GM18511 (cell line): ENCODE data around the gene WDR48.
A peak's percentile ranks its signal among the peaks of the same experiment; 100 is the strongest.

Source experiments
- ATAC-seq: cut with Tn5 transposase; IDR thresholded peaks from one replicate; pipeline ENCODE4 v1.9.1; 2021; ENCODE audit warnings: mild to moderate bottlenecking, moderate library complexity; ENCODE audit not compliant: unreplicated experiment

Gene WDR48

DNA sequence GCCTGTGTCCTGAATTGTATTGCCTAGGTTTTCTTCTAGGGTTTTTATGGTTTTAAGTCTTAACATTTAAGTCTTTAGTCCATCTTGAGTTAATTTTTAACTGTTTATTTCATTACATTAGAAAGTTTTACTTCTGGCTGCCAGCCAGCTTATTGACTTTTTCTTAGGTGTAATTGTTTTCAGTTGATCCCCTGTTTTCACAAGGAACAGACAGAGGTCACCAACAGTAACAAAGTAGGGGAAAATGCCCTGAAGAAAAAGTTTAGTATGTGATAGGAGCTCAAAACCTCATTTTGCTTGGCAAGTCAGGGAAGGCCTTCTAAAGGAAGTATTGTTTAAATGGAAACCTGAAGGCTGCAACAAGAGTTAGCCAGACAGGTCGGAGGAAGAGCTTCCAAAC, 10.4 kb downstream of the WDR48 start:
- no peak for ATAC-seq

DNA sequence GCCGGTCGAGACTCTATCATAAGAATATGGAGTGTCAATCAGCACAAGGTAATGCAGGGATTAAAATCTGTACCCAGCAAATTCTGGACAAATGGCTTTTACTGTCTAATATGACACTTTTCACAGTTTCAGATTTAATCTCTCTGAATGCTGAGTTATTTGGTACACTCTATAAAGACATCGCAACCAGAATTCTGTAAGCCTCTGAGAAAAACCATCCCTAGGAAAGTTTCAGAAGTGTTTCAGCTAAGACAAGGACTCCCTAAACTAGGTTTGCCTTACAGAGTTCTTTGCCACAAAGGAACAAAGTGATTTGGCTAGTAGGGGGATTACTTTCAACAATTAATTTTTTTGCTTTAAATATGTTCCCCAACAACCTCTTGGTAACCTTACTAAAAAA, 11.3 kb downstream of the WDR48 start:
- ATAC-seq, result no peak

DNA sequence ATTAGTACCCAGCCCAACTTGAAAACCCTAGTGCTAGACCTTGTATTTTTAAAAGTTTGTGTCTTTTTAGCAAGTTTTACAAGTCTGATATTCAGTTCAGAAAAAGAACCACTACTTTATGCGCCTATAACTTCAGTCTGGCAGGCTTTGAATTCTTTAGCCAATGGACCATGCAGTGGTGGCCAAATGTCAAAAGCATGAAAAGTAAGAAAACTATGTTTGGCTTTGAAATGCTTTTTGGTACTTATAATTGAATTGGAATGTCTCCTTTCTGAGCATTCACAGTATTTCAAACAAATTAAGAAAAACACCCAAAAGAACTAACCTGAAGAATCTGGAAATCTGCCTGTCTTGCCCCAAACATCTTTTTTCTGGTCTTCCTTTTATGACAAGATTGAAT, 12.8 kb downstream of the WDR48 start:
- ATAC-seq, result no peak

DNA sequence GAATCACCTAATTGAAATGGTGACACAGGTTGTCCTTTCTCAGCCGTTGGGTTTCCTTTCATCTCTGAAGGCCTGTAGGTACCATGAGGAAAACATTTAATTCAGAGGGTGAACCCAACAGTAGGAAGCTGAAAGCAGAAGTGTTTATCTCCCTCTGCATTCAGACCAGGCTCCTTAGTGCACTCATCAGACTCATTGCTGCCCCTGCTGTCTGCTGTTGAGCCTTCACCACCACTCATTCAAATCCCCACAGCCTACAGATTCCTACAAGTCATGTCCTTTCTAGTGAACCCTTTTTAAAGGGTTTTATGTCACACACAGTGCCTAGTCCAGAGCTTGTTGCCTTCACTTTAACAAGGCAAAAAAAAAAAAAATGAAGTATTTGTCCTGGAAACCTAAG, 13.4 kb downstream of the WDR48 start:
- peak; percentile 99 for ATAC-seq

DNA sequence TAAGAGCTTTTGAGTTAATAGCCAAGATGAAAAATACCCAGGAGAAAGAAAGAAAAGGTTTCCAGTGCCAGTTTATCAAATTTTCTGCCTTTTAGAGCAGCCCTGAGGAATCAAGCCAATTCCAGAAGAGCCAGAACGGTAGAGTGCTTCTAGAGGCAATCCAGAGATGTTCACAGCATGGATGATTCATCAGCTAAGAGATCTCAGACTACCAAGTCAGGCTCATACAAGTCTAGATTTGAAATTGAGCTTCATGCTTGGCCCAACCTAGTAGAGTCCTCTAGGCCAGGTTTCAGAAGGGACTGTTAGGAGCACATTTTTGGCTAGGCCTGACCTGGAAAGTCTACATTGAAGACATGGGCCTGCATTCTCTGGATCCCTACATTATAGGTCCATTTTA, 15.5 kb downstream of the WDR48 start:
- no peak for ATAC-seq

DNA sequence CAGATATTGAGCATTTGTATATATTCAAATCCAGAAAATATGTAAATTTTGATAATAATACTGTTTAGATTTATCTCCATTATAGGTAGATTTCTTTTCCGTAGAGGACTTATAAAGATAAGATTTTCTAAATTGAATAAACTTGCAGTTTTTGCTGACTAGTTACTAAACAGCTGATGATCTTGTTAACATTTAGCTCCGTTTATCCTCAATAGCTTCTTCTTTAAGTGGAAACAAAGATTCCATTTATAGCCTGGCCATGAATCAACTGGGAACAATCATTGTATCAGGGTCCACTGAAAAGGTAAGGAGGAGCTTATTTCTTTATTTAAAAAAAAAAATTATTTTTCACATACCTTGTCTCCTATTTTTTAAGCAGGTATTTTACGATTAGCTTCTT, 16.7 kb downstream of the WDR48 start:
- no peak for ATAC-seq

DNA sequence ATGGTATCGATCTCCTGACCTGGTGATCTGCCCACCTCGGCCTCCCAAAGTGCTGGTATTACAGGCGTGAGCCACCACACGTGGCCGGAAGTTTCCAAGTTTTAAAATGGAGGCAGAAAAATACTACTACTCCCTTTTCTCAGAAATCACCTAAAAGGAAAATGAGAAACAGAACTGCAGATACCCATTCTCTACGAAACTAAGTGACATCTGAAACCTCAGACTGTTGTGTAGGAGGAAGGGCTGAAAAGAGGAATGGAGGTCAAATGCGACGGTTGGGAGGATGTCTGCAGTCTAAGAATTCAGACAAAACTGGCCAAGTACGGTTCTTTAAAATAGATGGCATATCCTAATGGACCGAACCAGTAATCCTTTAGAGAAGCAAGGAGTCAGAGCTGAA, 24.1 kb downstream of the WDR48 start:
- ATAC-seq, result no peak

DNA sequence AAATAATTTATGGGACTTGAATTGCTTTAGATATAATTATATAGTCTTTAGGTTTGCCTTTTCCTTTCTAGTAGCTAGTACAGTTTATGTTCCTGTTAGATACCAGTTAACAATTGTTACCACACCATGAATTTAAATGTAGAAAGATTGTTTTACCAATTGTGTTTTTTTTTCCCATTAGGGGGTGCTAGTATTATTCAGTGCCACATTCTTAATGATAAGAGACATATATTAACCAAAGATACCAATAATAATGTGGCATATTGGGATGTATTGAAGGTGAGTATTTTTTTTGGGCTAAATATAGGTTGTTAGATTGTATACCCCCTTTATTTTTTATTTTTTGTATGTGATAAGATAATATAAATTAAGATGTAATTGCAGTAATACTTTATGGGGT, 27.7 kb downstream of the WDR48 start:
- ATAC-seq, result no peak

DNA sequence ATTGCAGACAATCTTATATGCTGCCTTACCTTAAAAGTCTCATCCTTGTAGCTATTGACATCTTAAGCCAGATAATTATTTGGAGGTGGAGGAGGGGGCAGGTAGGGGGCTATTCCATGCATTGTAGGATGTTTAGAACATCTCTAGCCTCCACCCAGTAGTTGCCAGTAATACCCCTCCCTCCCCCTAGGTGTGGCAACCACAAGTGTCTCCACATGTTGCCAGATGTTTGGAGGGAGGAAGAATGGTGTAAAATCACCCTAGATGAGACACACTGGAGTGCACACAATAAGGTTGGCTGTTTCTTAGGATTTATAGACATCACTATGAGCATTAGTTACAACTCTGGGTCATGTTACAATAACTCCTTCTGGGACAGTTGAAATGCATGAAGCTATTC, 28.2 kb downstream of the WDR48 start:
- ATAC-seq, result no peak

DNA sequence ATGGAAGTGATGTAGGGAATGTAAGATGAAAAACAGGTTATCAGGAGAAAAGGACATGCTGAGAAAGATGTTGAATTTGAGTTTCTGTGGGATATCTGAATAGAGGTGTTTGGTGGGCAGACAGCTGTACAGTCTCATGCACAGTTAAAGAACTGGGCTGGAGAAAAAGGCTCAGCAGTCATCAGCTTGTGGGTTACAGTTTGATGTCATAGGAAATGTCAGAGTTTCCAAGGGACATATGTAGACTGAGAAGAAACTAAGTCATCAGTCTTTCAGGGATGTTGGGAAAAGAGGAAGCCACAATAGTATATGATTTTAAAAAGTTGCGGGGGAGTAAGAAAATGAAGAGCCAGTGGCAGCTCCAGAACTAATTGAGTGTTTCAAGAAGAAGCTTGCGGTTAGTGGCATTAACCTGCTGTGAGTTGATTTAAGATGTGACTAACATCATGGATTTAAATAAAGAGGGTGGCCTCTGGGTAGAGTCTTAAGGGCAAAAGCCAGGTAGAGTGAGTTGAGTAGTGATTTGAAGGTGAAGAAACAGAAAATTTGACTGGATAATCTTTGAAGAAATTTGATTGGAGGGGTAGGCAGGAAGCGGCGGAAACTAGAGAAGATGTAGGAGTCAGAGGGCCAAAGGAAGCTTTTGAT, 31.0 kb downstream of the WDR48 start:
- no peak for ATAC-seq

DNA sequence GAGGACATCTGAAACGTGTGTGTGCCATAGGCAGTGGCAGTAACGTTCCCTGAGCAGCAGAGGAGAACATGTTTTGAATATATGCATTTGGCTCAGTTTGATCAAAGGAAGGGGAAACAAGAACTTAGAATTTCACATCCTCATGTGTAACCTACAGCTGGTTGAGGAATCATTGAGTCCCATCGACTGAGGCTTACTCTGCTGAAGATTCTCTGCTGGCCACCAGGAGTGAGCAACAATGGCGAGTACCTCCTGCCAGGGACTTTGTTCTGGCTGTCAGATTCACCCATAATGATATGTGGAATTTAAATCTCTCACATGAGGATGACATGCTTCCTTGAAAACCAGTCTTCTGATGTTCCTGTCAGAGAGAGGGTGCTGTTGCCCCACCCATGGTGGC, 34.3 kb downstream of the WDR48 start:
- peak; percentile 54 for ATAC-seq

DNA sequence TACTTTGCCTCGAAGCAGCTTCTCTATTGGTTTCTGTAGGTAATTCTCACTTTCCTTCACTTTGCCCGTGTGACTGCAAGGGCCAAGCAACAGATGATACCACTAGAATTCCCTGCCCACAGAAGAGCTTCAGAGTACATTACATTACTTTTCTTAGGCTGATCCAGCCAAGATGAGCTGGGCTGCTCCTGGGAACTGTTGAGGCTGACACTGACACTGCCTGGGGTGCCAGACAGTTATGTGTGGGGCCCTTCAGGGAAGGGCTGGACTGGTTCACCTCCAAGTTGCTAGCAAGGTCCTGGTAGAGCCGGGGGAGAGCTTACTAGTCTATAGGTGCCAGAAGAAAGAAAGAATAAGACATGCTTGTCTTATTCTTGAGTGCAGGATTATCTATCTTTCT, 36.6 kb downstream of the WDR48 start:
- ATAC-seq, result no peak

DNA sequence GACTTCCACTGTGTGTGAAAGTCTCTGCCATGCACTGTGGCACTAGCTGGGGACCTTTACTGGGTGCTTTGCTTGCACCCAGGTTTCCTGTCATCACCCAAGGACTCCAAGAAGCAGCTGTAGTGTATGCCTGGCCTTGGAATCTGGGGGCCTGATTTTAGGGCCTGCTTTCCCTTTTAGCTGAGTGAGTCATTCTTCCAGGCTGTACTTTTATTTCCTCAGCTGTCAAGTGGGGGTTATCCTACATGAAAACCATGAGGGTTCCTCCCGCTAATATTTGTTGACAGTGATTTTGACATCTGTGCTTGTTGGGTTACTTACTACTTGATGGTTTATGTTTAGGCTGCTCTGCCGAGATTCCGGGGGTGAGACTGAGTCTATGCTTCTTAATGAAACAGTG, 37.1 kb downstream of the WDR48 start:
- no peak for ATAC-seq

DNA sequence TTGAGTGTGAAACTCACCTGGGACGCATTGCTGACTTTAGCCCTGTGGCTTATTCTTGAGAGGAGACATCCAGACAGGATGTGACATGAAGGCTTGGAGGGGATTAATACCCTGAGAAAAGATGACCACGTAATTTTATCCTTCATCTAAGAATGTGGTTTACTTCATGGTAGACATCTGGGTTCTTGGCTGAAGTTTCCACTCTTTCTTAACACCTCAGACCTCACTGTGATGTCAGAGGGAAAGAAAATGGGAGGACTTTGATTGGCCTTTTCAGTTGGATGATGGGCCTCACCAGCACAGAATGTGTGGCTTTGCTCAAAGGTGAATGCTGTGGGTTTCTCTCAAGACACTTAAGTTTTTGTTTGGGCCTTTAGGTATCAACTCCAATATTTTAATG, 39.1 kb downstream of the WDR48 start:
- ATAC-seq, result no peak

DNA sequence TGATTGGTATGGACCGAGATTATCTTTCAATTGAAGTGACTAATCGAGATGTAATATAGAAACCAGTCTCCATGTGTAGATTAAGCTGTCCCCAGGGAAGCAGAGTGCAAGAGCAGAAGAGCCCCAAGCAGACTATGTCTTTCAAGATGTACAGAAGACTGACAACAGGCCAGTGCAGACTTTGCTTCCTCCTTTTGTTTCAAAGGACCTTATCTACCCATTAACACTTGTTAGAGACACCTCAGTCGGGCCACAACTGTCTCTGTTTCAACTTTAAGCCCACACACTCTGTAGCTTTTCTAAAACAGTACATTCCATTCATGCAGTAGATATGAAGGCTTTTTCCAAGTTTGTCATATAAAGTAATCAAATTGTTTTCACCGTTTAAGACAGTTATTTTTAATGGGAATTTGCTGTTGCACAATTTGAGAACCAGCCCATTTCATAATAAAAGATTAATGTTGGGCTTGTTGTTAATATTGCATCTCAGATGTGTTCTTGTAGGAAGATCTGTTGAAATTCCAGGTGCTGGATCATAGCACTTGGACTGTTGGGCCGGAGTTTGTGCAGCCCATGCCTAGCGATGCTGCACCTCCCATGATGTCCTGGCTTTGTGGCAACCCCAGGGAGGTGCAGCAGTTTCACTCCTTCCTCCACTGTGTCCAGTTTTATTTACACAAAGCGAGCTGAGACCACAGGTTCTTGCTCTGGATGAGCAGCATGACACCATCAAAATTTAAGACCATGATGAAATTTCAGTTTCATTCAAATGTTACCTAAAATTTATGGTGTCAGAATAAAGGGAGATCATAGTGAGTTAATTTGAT, 43.2 kb downstream of the WDR48 start:
- ATAC-seq, result no peak

DNA sequence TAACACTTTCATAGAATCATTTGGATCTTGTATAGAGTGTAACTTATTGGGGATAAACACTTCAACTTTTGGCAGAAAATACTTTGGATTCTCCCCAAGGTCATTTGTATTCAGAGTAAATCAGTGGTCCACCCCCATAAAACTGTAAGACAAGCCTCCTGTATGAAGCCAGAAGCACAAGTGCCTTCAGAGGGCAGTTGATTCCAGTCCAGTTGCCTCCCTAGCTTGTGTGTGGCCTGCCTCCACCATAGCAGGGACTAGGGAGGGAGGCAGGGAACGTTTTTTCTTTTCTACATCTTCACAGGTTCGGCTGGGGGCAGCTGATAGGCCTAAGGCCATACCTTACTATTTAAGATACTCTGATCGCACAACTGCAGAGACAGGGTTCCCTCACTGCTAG, 44.0 kb downstream of the WDR48 start:
- no peak for ATAC-seq

DNA sequence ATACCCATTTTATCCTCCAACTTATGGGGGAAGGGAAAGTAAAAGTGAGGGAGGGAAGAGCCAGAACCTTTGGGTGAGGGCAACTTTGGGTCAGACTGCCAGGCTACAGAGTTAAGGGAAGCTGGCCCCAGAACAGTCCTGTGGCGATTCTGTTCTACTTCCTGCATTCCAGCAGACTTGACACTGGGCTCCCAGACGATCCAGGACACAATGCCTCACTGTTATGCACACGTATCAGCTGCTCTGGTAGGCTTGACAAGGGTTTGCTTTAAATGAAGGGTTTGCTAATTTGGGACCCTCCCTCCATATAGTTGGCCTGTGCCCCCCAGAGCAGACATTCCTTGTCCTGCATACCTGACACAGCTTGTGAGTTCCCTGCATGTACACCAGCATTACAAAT, 45.0 kb downstream of the WDR48 start:
- no peak for ATAC-seq

DNA sequence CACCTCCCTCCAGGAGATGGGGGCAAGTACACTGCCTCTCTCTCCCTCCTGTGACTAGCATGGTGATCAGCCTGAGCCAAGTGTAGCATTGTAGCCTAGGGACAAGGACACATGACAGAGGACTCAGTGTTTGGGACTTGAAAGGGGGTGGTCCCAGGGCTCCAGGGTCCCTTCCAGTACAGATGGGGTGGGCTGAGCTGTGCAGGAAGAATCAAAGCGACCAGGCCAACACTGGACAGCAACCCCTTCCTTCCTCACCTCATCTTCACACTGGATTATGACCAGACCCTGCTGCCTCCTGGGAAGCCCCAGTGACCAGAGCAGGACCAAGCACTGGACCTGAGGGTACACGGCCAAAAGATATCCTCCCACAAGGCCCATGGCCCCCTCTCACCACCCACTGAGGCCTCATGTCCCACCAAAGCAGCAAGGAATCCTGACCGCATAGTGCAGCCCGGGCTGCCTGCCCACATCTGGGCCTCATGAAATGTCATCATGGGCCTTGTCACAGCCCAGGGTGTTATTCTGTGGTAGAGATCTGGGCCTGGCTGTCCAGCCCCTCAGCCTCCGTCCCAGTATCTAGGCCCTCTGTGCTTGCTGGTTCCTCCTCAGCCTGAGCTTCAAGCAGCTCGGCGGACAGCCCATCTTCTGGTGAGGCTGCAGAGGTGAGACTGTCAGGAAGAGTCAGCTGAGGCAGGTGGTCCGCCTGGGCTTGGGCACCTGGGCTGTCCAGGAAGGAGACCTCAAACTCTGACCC, 46.1 kb downstream of the WDR48 start:
- no peak for ATAC-seq

DNA sequence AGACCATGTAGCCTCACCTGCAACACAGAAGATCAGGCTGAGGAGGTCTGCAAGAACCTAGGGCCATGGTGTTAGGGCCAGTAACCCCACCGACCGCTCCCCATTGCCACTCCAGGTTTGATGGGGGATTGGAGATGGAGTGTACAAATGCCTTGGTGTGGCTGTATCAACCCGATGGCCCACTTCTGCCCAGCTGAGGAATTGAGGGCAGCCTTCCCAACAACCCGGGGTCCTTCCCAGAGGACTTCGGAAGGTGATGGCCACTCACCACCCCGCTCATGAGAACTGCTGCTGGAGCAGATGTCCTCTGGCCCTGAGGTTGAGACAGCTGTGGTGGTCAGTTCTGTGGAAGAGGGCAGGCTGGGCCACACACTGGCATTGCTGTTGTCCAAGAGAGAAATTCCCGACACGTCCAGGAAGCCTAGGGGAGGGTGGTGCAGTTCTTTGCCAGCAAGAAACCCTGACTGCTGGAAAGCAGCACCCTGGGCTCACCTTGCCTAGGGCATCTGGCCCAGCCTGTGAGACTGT, 46.7 kb downstream of the WDR48 start:
- ATAC-seq, result no peak

DNA sequence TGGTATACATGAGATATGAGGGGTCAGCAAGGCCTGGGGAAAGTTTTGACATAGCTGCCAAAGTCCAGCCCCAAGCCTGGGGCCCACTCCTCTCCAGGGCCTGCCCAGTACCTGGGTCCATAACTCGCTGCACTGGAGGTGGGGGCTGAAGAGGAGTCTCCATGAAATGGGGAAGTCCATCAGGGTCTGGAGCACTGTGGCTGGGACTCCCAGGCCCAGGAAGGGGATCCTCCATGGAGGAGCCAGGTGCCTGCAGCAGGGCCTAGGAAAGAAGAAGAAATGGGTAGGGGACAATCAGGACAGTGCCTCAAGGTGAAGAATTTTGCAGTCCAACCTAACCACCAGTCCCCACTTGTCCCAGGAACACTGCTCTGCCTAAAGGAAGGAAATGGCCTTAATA, 47.4 kb downstream of the WDR48 start:
- no peak for ATAC-seq

DNA sequence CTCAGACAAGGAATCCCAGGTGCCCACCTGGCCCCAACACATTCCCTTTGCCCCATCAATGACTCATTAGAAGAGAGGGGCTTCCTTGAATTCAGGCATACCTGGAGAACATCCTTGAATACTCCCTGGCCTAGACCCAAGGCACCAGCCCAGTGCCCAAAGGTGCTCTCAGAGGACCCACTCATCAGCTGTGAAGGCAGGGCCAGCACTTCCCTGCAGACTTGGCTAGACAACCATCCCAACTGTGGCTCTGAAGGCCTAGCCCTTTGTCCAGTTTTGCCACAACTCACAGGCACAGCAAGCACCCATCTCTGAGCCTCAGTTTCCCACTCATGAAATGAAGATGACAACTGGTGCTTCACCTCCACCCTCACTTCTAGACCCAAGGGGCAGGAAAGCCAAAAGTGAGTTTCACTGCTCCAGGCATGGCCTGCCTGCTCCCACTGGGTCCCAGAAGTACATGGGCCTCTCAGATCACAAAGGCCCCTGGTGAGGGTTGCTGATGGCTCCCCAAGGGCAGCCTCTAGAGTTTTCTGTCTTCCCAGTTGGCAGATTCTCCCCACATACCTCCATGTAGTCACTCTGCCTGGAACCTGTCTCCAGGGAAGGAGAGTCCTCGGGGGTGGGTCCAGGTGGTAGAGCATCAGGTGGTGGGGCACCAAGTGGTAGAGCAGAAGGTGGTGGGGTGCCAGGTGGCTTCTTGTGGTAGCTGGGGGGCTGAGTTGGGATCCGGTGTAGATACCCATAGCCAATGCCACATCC, 48.1 kb downstream of the WDR48 start:
- ATAC-seq, result no peak
